ENCODE results near the gene COA1. TPM values are rescaled to one million over a fixed set of nuclear protein-coding genes. Genes with fewer than 3 reads are reported as not detected.

COA1 gene
- polyA plus RNA-seq, 1 donor (not counting 4 experiments of a cell fraction or from before 2014, with no cell fraction given), result 32.2 TPM

DNA sequence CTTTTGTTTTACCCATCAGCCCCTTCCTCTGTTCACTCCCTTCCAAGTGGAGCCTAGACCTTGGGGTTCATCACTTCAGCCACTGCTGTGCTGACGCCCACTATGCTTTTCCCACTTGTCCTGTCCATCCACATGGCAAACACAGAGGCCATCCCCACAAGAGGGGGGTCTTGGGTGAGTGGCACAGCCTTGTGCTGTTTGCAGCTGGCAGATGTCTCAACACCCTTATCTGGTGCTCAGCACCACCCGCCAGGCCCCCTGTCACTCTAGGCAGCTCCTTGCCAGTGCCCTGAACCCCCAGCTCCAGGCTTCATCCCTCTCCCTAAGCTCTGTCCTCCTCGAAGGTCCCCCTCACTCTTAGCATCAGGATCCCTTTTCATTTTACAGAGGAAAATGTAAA, 42.2 kb upstream of the COA1 start:
- dilution Hi-C loops (cut with MboI; ENCODE audit: extremely low pct_ligation_motif_present, low sequenced_read_pairs), result no loop called here
- no peaks in the 10 kb centered on the region for H3K9me1 ChIP-seq (ENCODE audit: control insufficient read depth, extremely low read depth, insufficient read depth, low read length)
- H2AFZ ChIP-seq (ENCODE audit: control insufficient read depth, low read length), result no peak overlapping the region
- DNase-seq (ENCODE audit: low read depth, low spot score) (no peak), FAIRE-seq (no peak)
- H3K9me3 ChIP-seq (ENCODE audit: control insufficient read depth, low read depth, low read length), result no peaks in the 10 kb centered on the region
- H3K9ac ChIP-seq (ENCODE audit: control insufficient read depth, extremely low read depth, insufficient read depth, low read length), result no peak overlapping the region
- H3K4me3 ChIP-seq (ENCODE audit: control insufficient read depth in 2 of 3, extremely low read depth in 1 of 3, insufficient read depth in 2 of 3, low read depth in 1 of 3, low read length in 3 of 3), result no peak overlapping the region
- peaks cover 0 to 4% of the 10 kb centered on the region in 2 experiments for H3K36me3 ChIP-seq (ENCODE audit: control insufficient read depth in 2 of 2, extremely low read depth in 1 of 2, insufficient read depth in 2 of 2, low read length in 2 of 2)
- no peak overlapping the region for H3K4me2 ChIP-seq (ENCODE audit: control insufficient read depth, extremely low read depth, insufficient read depth, low read depth, low read length)
- no peaks in the 10 kb centered on the region for H3K79me2 ChIP-seq (ENCODE audit: control insufficient read depth, insufficient read depth, low read length)
- no peaks in the 10 kb centered on the region for H4K20me1 ChIP-seq (ENCODE audit: control insufficient read depth, extremely low read depth, insufficient read depth, low read length)
- no peak for TF ChIP-seq EZH2 (IDR thresholded peaks at IDR 0.05; ENCODE audit: low read length)
- TF ChIP-seq, protein P1, sequence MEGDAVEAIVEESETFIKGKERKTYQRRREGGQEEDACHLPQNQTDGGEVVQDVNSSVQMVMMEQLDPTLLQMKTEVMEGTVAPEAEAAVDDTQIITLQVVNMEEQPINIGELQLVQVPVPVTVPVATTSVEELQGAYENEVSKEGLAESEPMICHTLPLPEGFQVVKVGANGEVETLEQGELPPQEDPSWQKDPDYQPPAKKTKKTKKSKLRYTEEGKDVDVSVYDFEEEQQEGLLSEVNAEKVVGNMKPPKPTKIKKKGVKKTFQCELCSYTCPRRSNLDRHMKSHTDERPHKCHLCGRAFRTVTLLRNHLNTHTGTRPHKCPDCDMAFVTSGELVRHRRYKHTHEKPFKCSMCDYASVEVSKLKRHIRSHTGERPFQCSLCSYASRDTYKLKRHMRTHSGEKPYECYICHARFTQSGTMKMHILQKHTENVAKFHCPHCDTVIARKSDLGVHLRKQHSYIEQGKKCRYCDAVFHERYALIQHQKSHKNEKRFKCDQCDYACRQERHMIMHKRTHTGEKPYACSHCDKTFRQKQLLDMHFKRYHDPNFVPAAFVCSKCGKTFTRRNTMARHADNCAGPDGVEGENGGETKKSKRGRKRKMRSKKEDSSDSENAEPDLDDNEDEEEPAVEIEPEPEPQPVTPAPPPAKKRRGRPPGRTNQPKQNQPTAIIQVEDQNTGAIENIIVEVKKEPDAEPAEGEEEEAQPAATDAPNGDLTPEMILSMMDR (optimal IDR thresholded peaks at IDR 0.05 in 1 of 3, IDR thresholded peaks at IDR 0.05 in 1 of 3, conservative IDR thresholded peaks at IDR 0.05 in 1 of 3; ENCODE audit: extremely low read depth in 1 of 3, insufficient read depth in 2 of 3, low read length in 3 of 3), result no peak
- no peaks in the 10 kb centered on the region for H3K4me1 ChIP-seq (ENCODE audit: control insufficient read depth, extremely low read depth, insufficient read depth, low read length)
- H3K27me3 ChIP-seq (ENCODE audit: control insufficient read depth, extremely low read depth, insufficient read depth, low read length), result no peaks in the 10 kb centered on the region
- H3K27ac ChIP-seq (ENCODE audit: control insufficient read depth, insufficient read depth, low read length), result no peak overlapping the region

DNA sequence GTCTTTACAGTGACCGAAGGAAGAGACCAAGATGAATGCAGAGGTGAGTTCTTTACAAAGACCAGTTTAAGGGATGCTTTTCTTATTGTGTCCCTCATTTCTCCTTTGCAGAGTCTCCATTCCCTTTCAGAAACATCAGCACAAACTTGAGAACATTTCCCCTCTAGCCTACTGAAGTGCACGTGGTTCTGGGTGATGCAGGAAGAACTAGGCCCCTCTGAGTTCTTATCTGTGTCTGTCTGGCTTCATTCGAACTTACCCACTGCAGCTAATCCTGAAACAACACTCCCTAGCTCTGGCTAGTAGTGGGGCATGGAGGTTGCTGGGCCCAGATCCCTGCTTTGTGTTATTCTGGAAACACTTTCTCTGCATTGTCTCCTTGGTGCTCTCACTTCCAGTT, 41.8 kb upstream of the COA1 start:
- no peaks in the 10 kb centered on the region for H3K4me1 ChIP-seq (ENCODE audit: control insufficient read depth, extremely low read depth, insufficient read depth, low read length)
- no peak overlapping the region for H3K27ac ChIP-seq (ENCODE audit: control insufficient read depth, insufficient read depth, low read length)
- no peaks in the 10 kb centered on the region for H3K9me3 ChIP-seq (ENCODE audit: control insufficient read depth, low read depth, low read length)
- no peak overlapping the region for H2AFZ ChIP-seq (ENCODE audit: control insufficient read depth, low read length)
- no peaks in the 10 kb centered on the region for H3K27me3 ChIP-seq (ENCODE audit: control insufficient read depth, extremely low read depth, insufficient read depth, low read length)
- H3K36me3 ChIP-seq (ENCODE audit: control insufficient read depth in 2 of 2, extremely low read depth in 1 of 2, insufficient read depth in 2 of 2, low read length in 2 of 2), result peaks cover 0 to 4% of the 10 kb centered on the region in 2 experiments
- dilution Hi-C loops (cut with MboI; ENCODE audit: extremely low pct_ligation_motif_present, low sequenced_read_pairs), result no loop called here
- no peak overlapping the region for H3K4me2 ChIP-seq (ENCODE audit: control insufficient read depth, extremely low read depth, insufficient read depth, low read depth, low read length)
- no peaks in the 10 kb centered on the region for H3K9me1 ChIP-seq (ENCODE audit: control insufficient read depth, extremely low read depth, insufficient read depth, low read length)
- H3K4me3 ChIP-seq (ENCODE audit: control insufficient read depth in 2 of 3, extremely low read depth in 1 of 3, insufficient read depth in 2 of 3, low read depth in 1 of 3, low read length in 3 of 3), result no peak overlapping the region
- H3K9ac ChIP-seq (ENCODE audit: control insufficient read depth, extremely low read depth, insufficient read depth, low read length), result no peak overlapping the region
- no peaks in the 10 kb centered on the region for H4K20me1 ChIP-seq (ENCODE audit: control insufficient read depth, extremely low read depth, insufficient read depth, low read length)
- no peaks in the 10 kb centered on the region for H3K79me2 ChIP-seq (ENCODE audit: control insufficient read depth, insufficient read depth, low read length)
- no peak for FAIRE-seq
- no peak for DNase-seq (ENCODE audit: low read depth, low spot score)
- TF ChIP-seq, protein P1 (optimal IDR thresholded peaks at IDR 0.05 in 1 of 3, IDR thresholded peaks at IDR 0.05 in 1 of 3, conservative IDR thresholded peaks at IDR 0.05 in 1 of 3; ENCODE audit: extremely low read depth in 1 of 3, insufficient read depth in 2 of 3, low read length in 3 of 3), result no peak
- TF ChIP-seq EZH2 (IDR thresholded peaks at IDR 0.05; ENCODE audit: low read length), result no peak
